Natural killer cell (primary cell): Measurements from ENCODE around the gene MRS2. TPM values are rescaled to one million over a fixed set of nuclear protein-coding genes. Genes with fewer than 3 reads are reported as not detected.

Source experiments
- total RNA-seq, 4 donors: library from RNA; stranded (reverse); fragments of 120-200 nt in 1 of 4; gene quantifications; one replicate each; pipeline versions ENCODE4 v1.2.3 to v1.2.4, GENCODE V29; 2013 to 2022

The MRS2 gene
- total RNA-seq, 3 donors from 2014 or later (not counting 1 experiment from before 2014, with no cell fraction given): 9.0 to 12.8 (median 10.8) TPM

Other genes with a start within 250 kb of the MRS2 start
- not detected for gene DCDC2, start 44.9 kb upstream of the MRS2 start, total RNA-seq
- 1 to 10 TPM in 1 of 3 donors, under 1 TPM in 2; 0.86 to 1.3 (median 0.88) TPM for gene GPLD1, start 86.6 kb downstream of the MRS2 start, total RNA-seq
- gene ALDH5A1, start 92.0 kb downstream of the MRS2 start, total RNA-seq: 1 to 10 TPM; 4.8 to 7.5 (median 6.8) TPM
- gene KIAA0319, start 243.3 kb downstream of the MRS2 start, total RNA-seq: under 1 TPM in 1 of 3 donors, not detected in 2; 0.08 TPM